Stimulated activated CD4-positive, alpha-beta T cell treated with anti-CD3 and anti-CD28 coated beads, Interleukin-4, amount 100 ng/mL, for 48 hours (primary cell): ENCODE results near the gene MASTL.
"Not testable (repeated sequence)": the region's sequence is repeated elsewhere in the genome, so short reads cannot be mapped to it uniquely, and the experiment has no call there.

Experiments used
- DNase-seq, 2 donors: peaks; one replicate each; pipeline ENCODE4 v3.0.0-alpha.2; 2020; ENCODE audit warnings: low read depth in 2 of 2

MASTL gene

DNA sequence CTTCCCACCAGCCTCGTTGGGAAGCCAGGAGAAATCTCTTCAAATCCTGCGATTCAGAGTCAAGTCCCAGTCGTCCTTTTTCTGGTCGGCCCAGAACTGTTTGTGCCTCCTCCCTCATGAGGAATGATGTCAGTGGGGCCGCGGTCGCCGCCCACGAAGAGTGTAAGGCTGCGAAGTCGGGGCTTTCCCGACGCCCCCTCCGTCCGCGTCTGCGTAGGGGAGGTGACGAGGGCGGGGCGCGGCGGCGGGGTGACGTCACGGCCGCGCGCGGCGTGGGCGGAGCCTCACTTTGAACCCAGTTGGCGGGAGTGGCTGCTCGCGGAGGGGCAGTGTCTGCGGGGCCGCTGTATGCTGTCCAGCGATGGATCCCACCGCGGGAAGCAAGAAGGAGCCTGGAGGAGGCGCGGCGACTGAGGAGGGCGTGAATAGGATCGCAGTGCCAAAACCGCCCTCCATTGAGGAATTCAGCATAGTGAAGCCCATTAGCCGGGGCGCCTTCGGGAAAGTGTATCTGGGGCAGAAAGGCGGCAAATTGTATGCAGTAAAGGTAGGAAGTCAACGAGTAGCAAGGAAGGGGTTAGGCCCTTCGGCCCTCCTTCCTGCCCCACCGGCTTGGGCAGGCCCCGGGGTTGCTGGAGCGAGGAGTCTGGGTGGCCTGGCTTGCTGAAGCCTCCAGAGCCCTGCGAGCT lies at the start of gene MASTL:
TSS of gene MASTL (plus strand) at position 287 of the 689 bp plus-strand sequence. CDS start at position 362, 75 bp downstream.
- peak; percentile 88 to 90 for DNase-seq

- no peak for DNase-seq
These were observed 47.0 kb upstream of the MASTL start for GRCh38 chr10:27108165-27108564.

DNA sequence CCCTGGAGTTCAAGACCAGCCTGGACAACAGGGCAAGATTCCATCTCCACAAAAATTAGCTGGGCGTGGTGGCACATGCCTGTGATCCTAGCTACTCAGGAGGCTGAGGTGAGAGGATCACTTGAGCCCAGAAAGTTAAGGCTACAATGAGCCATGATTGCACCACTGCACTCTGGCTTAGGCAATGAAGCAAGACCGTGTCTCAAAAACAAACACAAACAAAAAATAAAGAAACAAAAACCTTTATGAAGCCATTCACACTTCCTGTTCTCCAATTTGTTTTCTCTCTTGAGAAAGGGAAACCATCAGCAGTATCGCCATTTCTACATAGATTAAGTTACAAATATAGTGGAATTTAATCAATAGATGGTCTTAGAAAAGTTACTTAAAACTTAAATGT lies 20.8 kb upstream of the MASTL start:
- no peak for DNase-seq

- no peak for DNase-seq
These were observed 16.9 kb upstream of the MASTL start for GRCh38 chr10:27138277-27138676.

GRCh38 chr10:27143686-27144085 lies 11.5 kb upstream of the MASTL start:
- DNase-seq = no peak

GRCh38 chr10:27145937-27146336 lies 9.2 kb upstream of the MASTL start:
- DNase-seq = no peak

GRCh38 chr10:27147701-27148100 lies 7.5 kb upstream of the MASTL start:
- DNase-seq = no peak

DNA sequence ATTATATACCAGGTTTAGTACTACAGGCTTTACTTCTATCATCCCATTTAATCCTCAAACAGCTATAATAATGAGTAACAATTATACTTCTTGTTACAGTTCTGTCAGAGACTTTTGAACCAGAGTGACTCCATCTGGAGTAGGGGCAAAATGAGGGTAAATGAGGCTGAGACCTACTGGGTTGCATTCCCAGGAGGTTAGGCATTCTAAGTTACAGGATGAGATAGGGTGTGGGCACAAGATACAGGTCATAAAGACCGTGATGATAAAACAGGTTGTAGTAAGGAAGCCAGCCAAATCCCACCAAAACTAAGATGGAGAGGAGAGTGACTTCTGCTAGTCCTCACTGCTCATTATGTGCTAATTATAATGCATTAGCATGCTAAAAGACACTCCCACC lies 4.9 kb upstream of the MASTL start:
- DNase-seq = no peak

DNA sequence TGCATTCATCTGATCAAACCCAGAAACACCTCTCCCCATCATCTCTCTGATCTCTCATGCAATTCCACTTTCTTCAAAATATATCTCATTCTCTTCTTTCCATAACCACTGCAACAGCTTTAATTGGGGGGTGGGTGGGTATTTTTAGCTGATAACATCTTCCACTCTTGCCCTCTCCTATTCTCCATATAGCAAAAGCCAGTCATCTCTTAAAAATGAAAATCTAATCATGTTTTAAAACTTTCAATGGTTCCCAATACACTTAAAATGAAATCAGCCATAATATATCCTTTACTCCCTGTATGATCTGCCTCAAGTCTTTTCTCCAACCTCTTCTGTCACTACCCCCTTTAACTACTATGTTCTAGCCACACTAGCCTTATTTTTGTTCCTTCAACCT lies 2.5 kb upstream of the MASTL start:
- DNase-seq = no peak

DNA sequence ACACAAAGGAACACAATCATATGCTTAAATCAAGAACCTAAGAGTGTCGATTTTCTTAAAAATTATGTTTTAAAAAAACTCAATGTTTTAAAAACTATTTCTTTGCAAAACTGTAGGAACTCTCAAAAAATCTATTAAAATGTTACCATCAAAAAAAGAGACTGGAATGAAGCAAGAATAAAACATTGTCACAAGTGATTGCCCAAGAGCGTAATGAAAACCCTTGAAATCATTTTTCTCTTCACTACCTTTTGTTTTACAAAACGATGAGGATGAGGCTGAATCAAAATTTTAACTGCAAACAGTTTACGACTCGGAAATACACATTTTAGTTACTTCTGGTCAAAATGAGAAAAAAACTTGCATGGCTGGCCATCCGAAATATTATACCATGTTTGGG lies 1.8 kb upstream of the MASTL start:
- DNase-seq = no peak

- DNase-seq = peak in 1 of 2 donors; percentile 2
These were observed 1.3 kb upstream of the MASTL start for GRCh38 chr10:27153845-27154193.

DNA sequence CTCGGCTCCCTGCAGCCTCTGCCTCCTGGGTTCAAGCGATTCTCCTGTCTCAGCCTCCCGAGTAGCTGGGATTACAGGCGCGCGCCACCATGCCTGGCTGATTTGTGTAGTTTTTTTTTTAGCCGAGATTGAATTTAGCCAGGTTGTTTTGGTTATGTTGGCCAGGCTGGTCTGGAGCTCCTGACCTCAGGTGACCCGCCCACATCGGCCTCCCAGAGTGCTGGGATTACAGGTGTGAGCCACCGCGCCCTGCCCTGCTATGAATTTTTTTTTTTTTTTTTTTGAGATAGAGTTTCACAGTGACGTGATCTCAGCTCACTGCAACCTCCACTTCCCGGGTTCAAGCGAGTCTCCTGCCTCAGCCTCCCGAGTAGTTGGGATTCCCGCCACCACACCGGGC lies 1.4 kb downstream of the MASTL start:
- DNase-seq = not testable (repeated sequence)

DNA sequence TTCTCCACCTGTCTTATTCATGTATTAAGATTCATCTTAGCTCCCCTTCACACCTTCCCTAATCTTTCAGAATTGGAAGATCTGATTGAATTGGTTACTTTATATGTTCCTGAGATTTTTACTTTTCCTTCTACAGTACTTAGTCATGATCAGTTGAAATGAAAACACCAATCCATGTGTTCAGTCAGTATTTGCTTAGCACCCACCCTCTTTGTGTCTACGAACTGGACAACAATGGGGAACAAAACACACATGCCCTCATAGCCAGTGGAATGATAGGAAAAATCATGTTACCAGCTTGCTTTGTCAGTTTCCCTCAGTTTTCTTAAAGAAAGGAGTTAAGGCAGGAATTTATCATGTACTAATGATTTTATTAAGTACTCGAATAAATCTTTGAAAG lies 2.0 kb downstream of the MASTL start:
- no peak for DNase-seq

DNA sequence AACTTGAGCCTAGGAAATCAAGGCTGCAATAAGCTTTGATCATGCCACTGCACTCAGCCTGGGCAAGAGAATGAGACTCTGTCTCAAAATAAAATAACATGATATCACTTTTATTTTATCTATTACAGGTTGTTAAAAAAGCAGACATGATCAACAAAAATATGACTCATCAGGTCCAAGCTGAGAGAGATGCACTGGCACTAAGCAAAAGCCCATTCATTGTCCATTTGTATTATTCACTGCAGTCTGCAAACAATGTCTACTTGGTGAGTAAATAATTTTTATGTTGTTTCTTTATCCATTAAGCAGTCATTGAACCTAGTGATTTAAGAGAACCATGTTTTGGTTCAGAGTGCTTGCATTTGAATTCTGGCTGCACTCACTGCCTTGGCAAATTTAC lies 3.3 kb downstream of the MASTL start:
- DNase-seq = no peak

GRCh38 chr10:27169849-27170248 lies 14.7 kb downstream of the MASTL start:
- no peak for DNase-seq

- no peak for DNase-seq
These were observed 33.1 kb downstream of the MASTL start for GRCh38 chr10:27188259-27188658.

- DNase-seq = no peak
These were observed 33.7 kb downstream of the MASTL start for GRCh38 chr10:27188897-27189296.

- no peak for DNase-seq
These were observed 35.4 kb downstream of the MASTL start for GRCh38 chr10:27190508-27190907.

- no peak for DNase-seq
These were observed 37.1 kb downstream of the MASTL start for GRCh38 chr10:27192284-27192683.

GRCh38 chr10:27197980-27198620 lies 42.9 kb downstream of the MASTL start:
- no peak for DNase-seq

GRCh38 chr10:27203806-27204205 lies 48.7 kb downstream of the MASTL start:
- no peak for DNase-seq

GRCh38 chr10:27207350-27207749 lies 52.2 kb downstream of the MASTL start:
- DNase-seq = no peak

DNA sequence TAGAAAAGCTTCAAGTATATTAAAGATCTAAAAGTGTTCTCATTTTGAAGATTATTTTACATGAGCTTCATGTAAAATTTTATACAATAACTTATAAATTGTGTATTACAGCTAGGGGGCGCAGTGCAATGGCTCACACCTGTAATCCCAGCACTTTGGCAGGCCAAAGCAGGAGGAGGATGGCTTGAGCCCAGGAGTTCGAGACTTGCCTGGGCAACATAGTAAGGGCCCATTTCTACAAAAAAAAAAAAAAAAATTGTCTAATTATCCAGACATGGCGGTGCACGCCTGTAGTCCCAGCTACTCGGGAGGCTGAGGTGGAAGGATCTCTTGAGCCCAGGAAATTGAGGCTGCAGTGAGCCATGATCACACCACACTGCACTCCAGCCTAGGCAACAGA lies 68.8 kb downstream of the MASTL start:
- peak; percentile 10 to 23 for DNase-seq
